SK-MEL-5 (cell line): ENCODE measurements around the gene PRUNE1. TPM values are rescaled to one million over a fixed set of nuclear protein-coding genes. Genes with fewer than 3 reads are reported as not detected.

ENCODE experiments used
- DNase-seq: peaks from one replicate; pipeline ENCODE4 v3.0.0-alpha.2; 2016; ENCODE audit warnings: low read depth, low spot score
- in situ Hi-C: cut with HindIII; loops from 2 replicates; pipeline ENCODE4 v1.10.0; 2016; ENCODE audit warnings: low sequenced_read_pairs, high pct_unique_total_duplicates, low pct_unique_long_range_greater_than_20kb
- total RNA-seq: library from RNA; depleted of rRNA; stranded (reverse); fragments of >200 nt; shearing (Covaris generic); gene quantifications from 2 replicates; pipeline ENCODE4 v1.2.3, GENCODE V29; 2014

PRUNE1 gene
- total RNA-seq, 1 experiment from 2014 or later: 16.2 TPM

- in situ Hi-C loops: no loop called here
- DNase-seq: peak; percentile 78
Measured at GRCh38 chr1:150974580-150975478, 33.4 kb upstream of the PRUNE1 start, which contains the start of gene CERS2. CERS2 (minus strand) TSS chr1:150974835; CDS start chr1:150969090, 5,745 bp downstream.

- in situ Hi-C loops: no loop called here
- no peak for DNase-seq
Measured at GRCh38 chr1:150976401-150976821, 31.8 kb upstream of the PRUNE1 start.

- peak; percentile 84 for DNase-seq
- in situ Hi-C loops: no loop called here
Measured at GRCh38 chr1:150976879-150977694, 31.2 kb upstream of the PRUNE1 start.

- in situ Hi-C loops: no loop called here
- peak; percentile 95 for DNase-seq
Measured at GRCh38 chr1:150979092-150980056, 28.9 kb upstream of the PRUNE1 start.

- peak; percentile 36 for DNase-seq
- in situ Hi-C loops: no loop called here
Measured at GRCh38 chr1:150981177-150981804, 27.0 kb upstream of the PRUNE1 start.

GRCh38 chr1:150981805-150982712 lies 26.2 kb upstream of the PRUNE1 start, which contains the start of gene ANXA9:
ANXA9 (plus strand) TSS chr1:150982292; CDS start chr1:150983106, 814 bp downstream.
- in situ Hi-C loops: no loop called here

GRCh38 chr1:150985179-150985825 lies 22.9 kb upstream of the PRUNE1 start:
- in situ Hi-C loops: no loop called here
- no peak for DNase-seq

More at GRCh38 chr1:150981805-150982712, 26.2 kb upstream of the PRUNE1 start, which contains the start of gene ANXA9:
- no peak for DNase-seq

- DNase-seq: no peak
- in situ Hi-C loops: no loop called here
Measured at GRCh38 chr1:150987924-150988323, 20.3 kb upstream of the PRUNE1 start.

- DNase-seq: no peak
- in situ Hi-C loops: no loop called here
Measured at GRCh38 chr1:150992626-150993025, 15.6 kb upstream of the PRUNE1 start.

- DNase-seq: no peak
- in situ Hi-C loops: no loop called here
Measured at GRCh38 chr1:150994248-150994647, 14.0 kb upstream of the PRUNE1 start.

GRCh38 chr1:150995460-150995859 lies 12.8 kb upstream of the PRUNE1 start:
- in situ Hi-C loops: no loop called here

GRCh38 chr1:150995896-150996295 lies 12.4 kb upstream of the PRUNE1 start:
- in situ Hi-C loops: no loop called here
- peak; percentile 60 for DNase-seq

More at GRCh38 chr1:150995460-150995859, 12.8 kb upstream of the PRUNE1 start:
- no peak for DNase-seq

GRCh38 chr1:150997126-150997872 lies 10.9 kb upstream of the PRUNE1 start:
- in situ Hi-C loops: no loop called here
- DNase-seq: no peak

- no peak for DNase-seq
Measured at GRCh38 chr1:150997949-150998348, 10.3 kb upstream of the PRUNE1 start.

More at GRCh38 chr1:150997949-150998348, 10.3 kb upstream of the PRUNE1 start:
- in situ Hi-C loops: no loop called here
